Measurements from ENCODE around the gene KDM3A. TPM values are rescaled to one million over a fixed set of nuclear protein-coding genes. Genes with fewer than 3 reads are reported as not detected.
A peak's percentile ranks its signal among the peaks of the same experiment; 100 is the strongest.

KDM3A gene
- polyA plus RNA-seq (2013, experiment 1 of 2), result 31.0 TPM
- 30.4 TPM for polyA plus RNA-seq (2013, experiment 2 of 2)

GRCh38 chr2:86440631-86441391, at the start of gene KDM3A:
Gene KDM3A, plus strand, starts transcription at chr2:86441371. Its CDS starts 677 bp downstream, at chr2:86442048.
- H3K4me1 ChIP-seq (ENCODE audit: control insufficient read depth, insufficient read depth, low read length, poor library complexity, severe bottlenecking), result peaks cover 4% of the 10 kb centered on the region
- no peaks in the 10 kb centered on the region for H3K9me3 ChIP-seq (ENCODE audit: control insufficient read depth, low read length)
- H3K27ac ChIP-seq (ENCODE audit: low read depth, low read length, severe bottlenecking), result peak within 1 kb of the TSS; percentile 100
- H3K4me3 ChIP-seq (ENCODE audit: extremely low read depth, insufficient read depth, low read length, poor library complexity, severe bottlenecking), result peak within 1 kb of the TSS; percentile 59
- H3K36me3 ChIP-seq (ENCODE audit: control insufficient read depth, insufficient read depth, low read length), result peaks cover 23% of the 10 kb centered on the region
- 1% methylated on average over 41 to 49 of the region's 51 CpGs for WGBS, 2 experiments (ENCODE audit: insufficient coverage in 2 of 2)

- no peaks in the 10 kb centered on the region for H3K4me1 ChIP-seq (ENCODE audit: control insufficient read depth, insufficient read depth, low read length, poor library complexity, severe bottlenecking)
- 88 to 95% methylated on average over 4 to 6 of the region's 6 CpGs for WGBS, 2 experiments (ENCODE audit: insufficient coverage in 2 of 2)
- peak overlapping the region; percentile 10 for H3K27ac ChIP-seq (ENCODE audit: low read depth, low read length, severe bottlenecking)
- H3K9me3 ChIP-seq (ENCODE audit: control insufficient read depth, low read length), result no peaks in the 10 kb centered on the region
- H3K4me3 ChIP-seq (ENCODE audit: extremely low read depth, insufficient read depth, low read length, poor library complexity, severe bottlenecking), result no peak overlapping the region
- no peaks in the 10 kb centered on the region for H3K36me3 ChIP-seq (ENCODE audit: control insufficient read depth, insufficient read depth, low read length)
Measured at GRCh38 chr2:86392873-86393518, 48.2 kb upstream of the KDM3A start.

GRCh38 chr2:86393521-86394491, 47.4 kb upstream of the KDM3A start:
- Histone ChIP-seq H3K4me3 (ENCODE audit: extremely low read depth, insufficient read depth, low read length, poor library complexity, severe bottlenecking) (no peak overlapping the region), H3K4me1 (ENCODE audit: control insufficient read depth, insufficient read depth, low read length, poor library complexity, severe bottlenecking) (no peaks in the 10 kb centered on the region), H3K36me3 (ENCODE audit: control insufficient read depth, insufficient read depth, low read length) (no peaks in the 10 kb centered on the region), H3K27ac (ENCODE audit: low read depth, low read length, severe bottlenecking) (peak overlapping the region; percentile 10), H3K9me3 (ENCODE audit: control insufficient read depth, low read length) (no peaks in the 10 kb centered on the region)
- 83% methylated on average over 1 of the region's 1 CpG; no CpG with 5 or more reads in 1 of the 2 experiments for WGBS, 2 experiments (ENCODE audit: insufficient coverage in 2 of 2)

GRCh38 chr2:86396291-86396785, 44.8 kb upstream of the KDM3A start:
- Histone ChIP-seq H3K27ac (ENCODE audit: low read depth, low read length, severe bottlenecking) (no peak overlapping the region), H3K9me3 (ENCODE audit: control insufficient read depth, low read length) (no peaks in the 10 kb centered on the region), H3K36me3 (ENCODE audit: control insufficient read depth, insufficient read depth, low read length) (no peaks in the 10 kb centered on the region), H3K4me3 (ENCODE audit: extremely low read depth, insufficient read depth, low read length, poor library complexity, severe bottlenecking) (no peak overlapping the region), H3K4me1 (ENCODE audit: control insufficient read depth, insufficient read depth, low read length, poor library complexity, severe bottlenecking) (no peaks in the 10 kb centered on the region)
- WGBS, 2 experiments (ENCODE audit: insufficient coverage in 2 of 2), result 94% methylated on average over 2 to 3 of the region's 6 CpGs

- no peak overlapping the region for H3K27ac ChIP-seq (ENCODE audit: low read depth, low read length, severe bottlenecking)
- no peaks in the 10 kb centered on the region for H3K36me3 ChIP-seq (ENCODE audit: control insufficient read depth, insufficient read depth, low read length)
- no peak overlapping the region for H3K4me3 ChIP-seq (ENCODE audit: extremely low read depth, insufficient read depth, low read length, poor library complexity, severe bottlenecking)
- no peaks in the 10 kb centered on the region for H3K9me3 ChIP-seq (ENCODE audit: control insufficient read depth, low read length)
- 93 to 96% methylated on average over 3 to 6 of the region's 6 CpGs for WGBS, 2 experiments (ENCODE audit: insufficient coverage in 2 of 2)
- H3K4me1 ChIP-seq (ENCODE audit: control insufficient read depth, insufficient read depth, low read length, poor library complexity, severe bottlenecking), result no peaks in the 10 kb centered on the region
Measured at GRCh38 chr2:86397986-86398385, 43.2 kb upstream of the KDM3A start.

GRCh38 chr2:86398500-86399474, 42.4 kb upstream of the KDM3A start:
- Histone ChIP-seq H3K27ac (ENCODE audit: low read depth, low read length, severe bottlenecking) (no peak overlapping the region), H3K9me3 (ENCODE audit: control insufficient read depth, low read length) (no peaks in the 10 kb centered on the region), H3K4me3 (ENCODE audit: extremely low read depth, insufficient read depth, low read length, poor library complexity, severe bottlenecking) (no peak overlapping the region), H3K36me3 (ENCODE audit: control insufficient read depth, insufficient read depth, low read length) (no peaks in the 10 kb centered on the region), H3K4me1 (ENCODE audit: control insufficient read depth, insufficient read depth, low read length, poor library complexity, severe bottlenecking) (no peaks in the 10 kb centered on the region)
- WGBS, 2 experiments (ENCODE audit: insufficient coverage in 2 of 2), result 88 to 92% methylated on average over 6 of the region's 7 CpGs

- Histone ChIP-seq H3K4me1 (ENCODE audit: control insufficient read depth, insufficient read depth, low read length, poor library complexity, severe bottlenecking) (no peaks in the 10 kb centered on the region), H3K27ac (ENCODE audit: low read depth, low read length, severe bottlenecking) (no peak overlapping the region), H3K4me3 (ENCODE audit: extremely low read depth, insufficient read depth, low read length, poor library complexity, severe bottlenecking) (no peak overlapping the region), H3K36me3 (ENCODE audit: control insufficient read depth, insufficient read depth, low read length) (no peaks in the 10 kb centered on the region), H3K9me3 (ENCODE audit: control insufficient read depth, low read length) (no peaks in the 10 kb centered on the region)
- no CpG with 5 or more reads among the region's 1 CpG for WGBS, 2 experiments (ENCODE audit: insufficient coverage in 2 of 2)
Measured at GRCh38 chr2:86400321-86400720, 40.9 kb upstream of the KDM3A start.

GRCh38 chr2:86410581-86410980, 30.6 kb upstream of the KDM3A start:
- H3K4me1 ChIP-seq (ENCODE audit: control insufficient read depth, insufficient read depth, low read length, poor library complexity, severe bottlenecking), result no peaks in the 10 kb centered on the region
- no peak overlapping the region for H3K27ac ChIP-seq (ENCODE audit: low read depth, low read length, severe bottlenecking)
- no peaks in the 10 kb centered on the region for H3K36me3 ChIP-seq (ENCODE audit: control insufficient read depth, insufficient read depth, low read length)

GRCh38 chr2:86411396-86411795, 29.8 kb upstream of the KDM3A start:
- Histone ChIP-seq H3K36me3 (ENCODE audit: control insufficient read depth, insufficient read depth, low read length) (no peaks in the 10 kb centered on the region), H3K27ac (ENCODE audit: low read depth, low read length, severe bottlenecking) (no peak overlapping the region), H3K9me3 (ENCODE audit: control insufficient read depth, low read length) (peaks cover 6% of the 10 kb centered on the region), H3K4me1 (ENCODE audit: control insufficient read depth, insufficient read depth, low read length, poor library complexity, severe bottlenecking) (no peaks in the 10 kb centered on the region), H3K4me3 (ENCODE audit: extremely low read depth, insufficient read depth, low read length, poor library complexity, severe bottlenecking) (no peak overlapping the region)
- 100% methylated on average over 1 of the region's 6 CpGs; no CpG with 5 or more reads in 1 of the 2 experiments for WGBS, 2 experiments (ENCODE audit: insufficient coverage in 2 of 2)

More at GRCh38 chr2:86410581-86410980, 30.6 kb upstream of the KDM3A start:
- Histone ChIP-seq H3K9me3 (ENCODE audit: control insufficient read depth, low read length) (peaks cover 6% of the 10 kb centered on the region), H3K4me3 (ENCODE audit: extremely low read depth, insufficient read depth, low read length, poor library complexity, severe bottlenecking) (no peak overlapping the region)

Measured in mesodermal cell (in vitro differentiated cells).